AG04450 (cell line): Measurements from ENCODE around the gene HSPB6. TPM values are rescaled to one million over a fixed set of nuclear protein-coding genes. Genes with fewer than 3 reads are reported as not detected.

Source experiments
- CTCF ChIA-PET: fragments of 300-600, 350-600 bp; formaldehyde crosslinking; extraction: SDS; loops from one replicate; lab custom pipeline; 2022; ENCODE audit warnings: antibody characterized with exemption, inconsistent platforms; lab: Charles Lee
- POLR2A ChIA-PET: fragments of 350-600 bp; formaldehyde crosslinking; extraction: SDS; loops from one replicate; lab custom pipeline; 2021; ENCODE audit warnings: antibody characterized with exemption, inconsistent platforms; lab: Yijun Ruan, JAX
- DNase-seq: peaks from one replicate; pipeline ENCODE4 v3.0.0-alpha.2; 2011; ENCODE audit warnings: low read depth, low spot score
- H3K27ac ChIP-seq: one replicate; pipeline ENCODE4 v1.5.1; 2012; ENCODE audit warnings: low read depth, low read length, control low read depth
- H3K27me3 ChIP-seq: one replicate; pipeline ENCODE4 v1.6.0; 2012; ENCODE audit warnings: low read length; ENCODE audit not compliant: control insufficient read depth, insufficient read depth
- H3K4me3 ChIP-seq: 2 replicates; pipeline ENCODE4 v1.5.1; 2011; ENCODE audit warnings: mild to moderate bottlenecking, low read depth, low read length, control low read depth
- H3K9me3 ChIP-seq: 2 replicates; pipeline ENCODE4 v1.5.1; 2012; ENCODE audit warnings: low read length; ENCODE audit not compliant: control insufficient read depth, insufficient read depth
- CTCF ChIP-seq: IDR thresholded peaks from 2 replicates; pipeline ENCODE4 v1.5.1; 2011; ENCODE audit warnings: low read depth, low read length, control low read depth, inconsistent platforms
- polyA plus RNA-seq: library from polyadenylated mRNA; depleted of rRNA; stranded (reverse); fragments of >200 nt; gene quantifications from 2 replicates; pipeline ENCODE4 v1.2.3, GENCODE V29; 2011

The HSPB6 gene
- polyA plus RNA-seq, 1 experiment = 31.7 TPM

GRCh38 chr19:35740423-35741202 lies 16.2 kb downstream of the HSPB6 start:
- Histone ChIP-seq H3K9me3 (no peaks in the 10 kb centered on the region; the same call in 1 of the 2 replicates), H3K27me3 (no peaks in the 10 kb centered on the region), H3K27ac (peak overlapping the region; percentile 78), H3K4me3 (peak overlapping the region; percentile 69)
- CTCF ChIA-PET = interaction anchor here (0.6 to 1.0 kb wide), 3 partner anchors 14 to 190 kb away, joined by 4 read pairs; no protein-coding TSS in a partner anchor
- POLR2A ChIA-PET = interaction anchor here (0.5 to 1.9 kb wide), 11 partner anchors 8 to 112 kb away, joined by 3 to 16 read pairs (median 5); partner anchors contain the start of genes COX6B1, HSPB6 and LIN37
- 0 out of 2 replicates have a peak, but pooled peaks have one; percentile 26 for TF ChIP-seq CTCF
- peak; percentile 91 for DNase-seq

- Histone ChIP-seq H3K9me3 (no peaks in the 10 kb centered on the region; the same call in 1 of the 2 replicates), H3K27me3 (no peaks in the 10 kb centered on the region), H3K4me3 (peak overlapping the region; percentile 65), H3K27ac (peak overlapping the region; percentile 78)
- no peak for TF ChIP-seq CTCF
- CTCF ChIA-PET = interaction anchor here (0.9 to 1.0 kb wide), 2 partner anchors 80 to 191 kb away, joined by 4 read pairs; no protein-coding TSS in a partner anchor
- DNase-seq = no peak
- POLR2A ChIA-PET = interaction anchor here (0.5 to 1.9 kb wide), 7 partner anchors 8 to 92 kb away, joined by 3 to 16 read pairs (median 5); partner anchors contain the start of genes COX6B1, HSPB6 and LIN37
Observed at GRCh38 chr19:35740108-35740422, 16.8 kb downstream of the HSPB6 start.

- POLR2A ChIA-PET = interaction anchor here (0.5 to 1.9 kb wide), 6 partner anchors 7 to 91 kb away, joined by 3 to 16 read pairs (median 6); partner anchors contain the start of genes COX6B1, HSPB6 and LIN37
- DNase-seq = no peak
- H3K27ac ChIP-seq = no peak overlapping the region
- TF ChIP-seq CTCF = no peak
- H3K4me3 ChIP-seq = peak overlapping the region; percentile 65
- H3K9me3 ChIP-seq = no peaks in the 10 kb centered on the region; the same call in 1 of the 2 replicates
- CTCF ChIA-PET = no interaction called here
- H3K27me3 ChIP-seq = no peaks in the 10 kb centered on the region
Observed at GRCh38 chr19:35739275-35740107, 17.3 kb downstream of the HSPB6 start.

GRCh38 chr19:35738887-35739229 lies 18.0 kb downstream of the HSPB6 start:
- TF ChIP-seq CTCF = no peak
- no peak for DNase-seq
- CTCF ChIA-PET = no interaction called here
- Histone ChIP-seq H3K27ac (no peak overlapping the region), H3K27me3 (no peaks in the 10 kb centered on the region), H3K9me3 (no peaks in the 10 kb centered on the region; the same call in 1 of the 2 replicates), H3K4me3 (no peak overlapping the region)
- POLR2A ChIA-PET = no interaction called here
